Cerebellar cortex (tissue), 1 donor: ENCODE results near the gene PHAX.
A peak's percentile ranks its signal among the peaks of the same experiment; 100 is the strongest.
"Not testable (repeated sequence)": the region's sequence is repeated elsewhere in the genome, so short reads cannot be mapped to it uniquely, and the experiment has no call there.

Experiments
- DNase-seq: peaks from one replicate; pipeline ENCODE4 v3.0.0-alpha.2; 2015; ENCODE audit warnings: low spot score

Gene PHAX

GRCh38 chr5:126600631-126601511 lies at the start of gene PHAX:
TSS of gene PHAX (plus strand) at chr5:126600947. CDS start at chr5:126600963, 16 bp downstream.
- DNase-seq = peak; percentile 76

GRCh38 chr5:126552614-126553013 lies 48.1 kb upstream of the PHAX start:
- no peak for DNase-seq

- not testable (repeated sequence) for DNase-seq
These were observed 45.6 kb upstream of the PHAX start for GRCh38 chr5:126555101-126555500.

- no peak for DNase-seq
These were observed 38.8 kb upstream of the PHAX start for GRCh38 chr5:126561908-126562307.

- no peak for DNase-seq
These were observed 37.9 kb upstream of the PHAX start for GRCh38 chr5:126562823-126563222.

- no peak for DNase-seq
These were observed 32.5 kb upstream of the PHAX start for GRCh38 chr5:126568206-126568755.

GRCh38 chr5:126575644-126576043 lies 25.1 kb upstream of the PHAX start:
- DNase-seq = no peak

- DNase-seq = no peak
These were observed 23.8 kb upstream of the PHAX start for GRCh38 chr5:126576974-126577373.

GRCh38 chr5:126577415-126577814 lies 23.3 kb upstream of the PHAX start:
- no peak for DNase-seq

- no peak for DNase-seq
These were observed 21.0 kb upstream of the PHAX start for GRCh38 chr5:126579716-126580115.

GRCh38 chr5:126583761-126584160 lies 17.0 kb upstream of the PHAX start:
- no peak for DNase-seq

GRCh38 chr5:126587551-126588390 lies 13.0 kb upstream of the PHAX start:
- no peak for DNase-seq

GRCh38 chr5:126589536-126590297 lies 11.0 kb upstream of the PHAX start:
- no peak for DNase-seq

GRCh38 chr5:126591549-126591948 lies 9.2 kb upstream of the PHAX start:
- no peak for DNase-seq

GRCh38 chr5:126594748-126595485 lies 5.8 kb upstream of the PHAX start, which contains the start of gene ALDH7A1:
TSS of gene ALDH7A1 (minus strand) at chr5:126595219. CDS start at chr5:126595198, 21 bp downstream.
- peak; percentile 92 for DNase-seq

- no peak for DNase-seq
These were observed 5.2 kb upstream of the PHAX start for GRCh38 chr5:126595486-126596083.

GRCh38 chr5:126597156-126597555 lies 3.6 kb upstream of the PHAX start:
- DNase-seq = peak; percentile 4

- no peak for DNase-seq
These were observed 1.2 kb upstream of the PHAX start for GRCh38 chr5:126599499-126599898.

GRCh38 chr5:126599971-126600630 lies 646 bp upstream of the PHAX start:
- DNase-seq = not testable (repeated sequence)

GRCh38 chr5:126603402-126603991 lies 2.8 kb downstream of the PHAX start:
- no peak for DNase-seq
